Measurements from ENCODE around the gene PRELP.

DNA sequence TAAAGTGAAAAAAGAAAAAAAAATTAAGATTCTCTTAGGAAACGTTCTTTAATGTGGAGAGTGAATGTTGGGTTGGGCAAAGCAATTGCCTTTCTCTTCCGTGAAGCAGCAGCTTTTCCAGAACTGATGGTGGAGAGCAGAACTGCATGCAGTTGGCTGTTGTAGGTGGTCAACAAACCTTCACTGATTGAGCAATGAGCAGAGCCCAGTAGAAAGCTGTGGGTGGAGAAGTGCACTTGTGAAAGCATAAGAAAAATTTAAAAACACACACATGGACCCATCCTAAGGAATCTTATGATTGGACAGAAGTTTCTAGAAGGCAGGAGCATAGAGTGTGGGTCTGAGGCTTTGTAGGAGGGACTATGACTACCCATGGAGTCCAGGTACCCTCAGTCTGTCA is 4.5 kb downstream of the PRELP start:
- TF ChIP-seq, protein P1, sequence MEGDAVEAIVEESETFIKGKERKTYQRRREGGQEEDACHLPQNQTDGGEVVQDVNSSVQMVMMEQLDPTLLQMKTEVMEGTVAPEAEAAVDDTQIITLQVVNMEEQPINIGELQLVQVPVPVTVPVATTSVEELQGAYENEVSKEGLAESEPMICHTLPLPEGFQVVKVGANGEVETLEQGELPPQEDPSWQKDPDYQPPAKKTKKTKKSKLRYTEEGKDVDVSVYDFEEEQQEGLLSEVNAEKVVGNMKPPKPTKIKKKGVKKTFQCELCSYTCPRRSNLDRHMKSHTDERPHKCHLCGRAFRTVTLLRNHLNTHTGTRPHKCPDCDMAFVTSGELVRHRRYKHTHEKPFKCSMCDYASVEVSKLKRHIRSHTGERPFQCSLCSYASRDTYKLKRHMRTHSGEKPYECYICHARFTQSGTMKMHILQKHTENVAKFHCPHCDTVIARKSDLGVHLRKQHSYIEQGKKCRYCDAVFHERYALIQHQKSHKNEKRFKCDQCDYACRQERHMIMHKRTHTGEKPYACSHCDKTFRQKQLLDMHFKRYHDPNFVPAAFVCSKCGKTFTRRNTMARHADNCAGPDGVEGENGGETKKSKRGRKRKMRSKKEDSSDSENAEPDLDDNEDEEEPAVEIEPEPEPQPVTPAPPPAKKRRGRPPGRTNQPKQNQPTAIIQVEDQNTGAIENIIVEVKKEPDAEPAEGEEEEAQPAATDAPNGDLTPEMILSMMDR (IDR thresholded peaks at IDR 0.05) = peak in 2 of 3 donors; percentile 34 to 35
- TF ChIP-seq POLR2A (IDR thresholded peaks at IDR 0.05) = no peak
- TF ChIP-seq POLR2AphosphoS5 (IDR thresholded peaks at IDR 0.05) = peak in 1 of 3 donors; percentile 45

All from breast epithelium (tissue), 3 donors.